Ramos (cell line): ENCODE data around the gene SLC6A3.
"Not testable (repeated sequence)": the region's sequence is repeated elsewhere in the genome, so short reads cannot be mapped to it uniquely, and the experiment has no call there.

Source experiments
- in situ Hi-C: fragments of 300-500 bp; cut with MboI; formaldehyde crosslinking; loops from one replicate; pipeline ENCODE4 v1.14.3; 2022; ENCODE audit warnings: low sequenced_read_pairs; ENCODE audit not compliant: unreplicated experiment

SLC6A3 gene

GRCh38 chr5:1479066-1479465, 33.8 kb upstream of the SLC6A3 start:
- in situ Hi-C loops: no loop called here

GRCh38 chr5:1478271-1479035, 33.2 kb upstream of the SLC6A3 start:
- in situ Hi-C loops: no loop called here

GRCh38 chr5:1477341-1477740, 32.1 kb upstream of the SLC6A3 start:
- in situ Hi-C loops: no loop called here

- in situ Hi-C loops: no loop called here
Observed at GRCh38 chr5:1476967-1477310, 31.7 kb upstream of the SLC6A3 start.

- in situ Hi-C loops: no loop called here
Observed at GRCh38 chr5:1476181-1476966, 31.1 kb upstream of the SLC6A3 start.

GRCh38 chr5:1475544-1475900, 30.3 kb upstream of the SLC6A3 start:
- in situ Hi-C loops: not testable (repeated sequence)

GRCh38 chr5:1474866-1475543, 29.8 kb upstream of the SLC6A3 start:
- in situ Hi-C loops: no loop called here

- in situ Hi-C loops: no loop called here
Observed at GRCh38 chr5:1474183-1474839, 29.1 kb upstream of the SLC6A3 start.

- in situ Hi-C loops: no loop called here
Observed at GRCh38 chr5:1473746-1474145, 28.5 kb upstream of the SLC6A3 start.

GRCh38 chr5:1472964-1473628, 27.9 kb upstream of the SLC6A3 start:
- in situ Hi-C loops: no loop called here

- in situ Hi-C loops: no loop called here
Observed at GRCh38 chr5:1471997-1472963, 27.0 kb upstream of the SLC6A3 start.

GRCh38 chr5:1471240-1471853, 26.1 kb upstream of the SLC6A3 start:
- in situ Hi-C loops: no loop called here

GRCh38 chr5:1470762-1471211, 25.5 kb upstream of the SLC6A3 start:
- in situ Hi-C loops: no loop called here

- in situ Hi-C loops: no loop called here
Observed at GRCh38 chr5:1468629-1469527, 23.6 kb upstream of the SLC6A3 start.

GRCh38 chr5:1468247-1468612, 23.0 kb upstream of the SLC6A3 start:
- in situ Hi-C loops: no loop called here

- in situ Hi-C loops: no loop called here
Observed at GRCh38 chr5:1467341-1468246, 22.4 kb upstream of the SLC6A3 start.
